Naive thymus-derived CD4-positive, alpha-beta T cell (primary cell): ENCODE data around the gene PLVAP. TPM values are rescaled to one million over a fixed set of nuclear protein-coding genes. Genes with fewer than 3 reads are reported as not detected.

Experiments used
- ATAC-seq: fragments of 150-1000 bp; cut with Tn5 transposase; 2 replicates; pipeline ENCODE4 v1.10.0; 2021; ENCODE audit warnings: mild to moderate bottlenecking, moderate library complexity
- CTCF ChIA-PET: fragments of 350-600 bp; sonication (Branson Sonifier 250); formaldehyde crosslinking; loops from one replicate; lab custom pipeline; 2021; ENCODE audit warnings: antibody characterized with exemption; lab: Charles Lee
- POLR2A ChIA-PET: fragments of 350-600 bp; sonication (Branson Sonifier 250); formaldehyde crosslinking; loops from one replicate; lab custom pipeline; 2021; ENCODE audit warnings: antibody characterized with exemption, inconsistent platforms; lab: Charles Lee
- DNase-seq, 9 donors: peaks; one replicate each; pipeline versions ENCODE4 v3.0.0 to v3.0.0-alpha.2; 2020 to 2022; ENCODE audit warnings: mixed read lengths in 1 of 9
- H3K27ac ChIP-seq: one replicate; pipeline ENCODE4 v1.7.0; 2013; ENCODE audit warnings: mild to moderate bottlenecking, low read depth, low read length, moderate library complexity
- H3K27me3 ChIP-seq, 2 donors: one replicate each; pipeline ENCODE4 v1.7.0; 2013; ENCODE audit warnings: low read length in 2 of 2, mild to moderate bottlenecking in 2 of 2, moderate library complexity in 2 of 2; ENCODE audit not compliant: control insufficient read depth in 2 of 2, insufficient read depth in 2 of 2
- H3K36me3 ChIP-seq, 3 experiments: 1 replicate in 2 of 3; 2 replicates in 1 of 3; pipeline ENCODE4 v1.7.0; 2013; ENCODE audit warnings: low read length in 3 of 3, mild to moderate bottlenecking in 3 of 3, moderate library complexity in 1 of 3; ENCODE audit not compliant: insufficient read depth in 3 of 3, control insufficient read depth in 2 of 3
- H3K4me1 ChIP-seq, 2 donors: one replicate each; pipeline ENCODE4 v1.7.0; 2013; ENCODE audit warnings: low read length in 2 of 2, mild to moderate bottlenecking in 2 of 2, moderate library complexity in 1 of 2; ENCODE audit not compliant: control insufficient read depth in 2 of 2, insufficient read depth in 2 of 2
- H3K4me3 ChIP-seq: 2 replicates; pipeline ENCODE4 v1.7.0; 2013; ENCODE audit warnings: mild to moderate bottlenecking, low read length
- H3K9me3 ChIP-seq, 3 experiments: 1 replicate in 2 of 3; 2 replicates in 1 of 3; pipeline ENCODE4 v1.7.0; 2013; ENCODE audit warnings: low read length in 3 of 3; ENCODE audit not compliant: control insufficient read depth in 2 of 3
- H3K27ac Mint-ChIP-seq, 9 donors: one replicate each; pipeline ENCODE4 v1.8.0; 2020 to 2022; ENCODE audit warnings: mixed read lengths in 9 of 9, mild to moderate bottlenecking in 8 of 9, moderate library complexity in 5 of 9, inconsistent platforms in 2 of 9
- H3K27me3 Mint-ChIP-seq, 5 donors: one replicate each; pipeline ENCODE4 v1.8.0; 2021 to 2022; ENCODE audit warnings: mixed read lengths in 5 of 5, mild to moderate bottlenecking in 1 of 5
- H3K36me3 Mint-ChIP-seq, 5 donors: one replicate each; pipeline ENCODE4 v1.8.0; 2020 to 2022; ENCODE audit warnings: mixed read lengths in 5 of 5, mild to moderate bottlenecking in 3 of 5, inconsistent platforms in 1 of 5
- H3K4me1 Mint-ChIP-seq, 7 donors: one replicate each; pipeline ENCODE4 v1.8.0; 2020 to 2022; ENCODE audit warnings: mixed read lengths in 7 of 7, mild to moderate bottlenecking in 3 of 7, inconsistent platforms in 1 of 7
- H3K4me3 Mint-ChIP-seq, 10 donors: one replicate each; pipeline ENCODE4 v1.8.0; 2020 to 2022; ENCODE audit warnings: mild to moderate bottlenecking in 10 of 10, mixed read lengths in 10 of 10, moderate library complexity in 6 of 10, inconsistent platforms in 2 of 10
- H3K9me3 Mint-ChIP-seq, 11 donors: one replicate each; pipeline ENCODE4 v1.8.0; 2020 to 2022; ENCODE audit warnings: mixed read lengths in 11 of 11, mild to moderate bottlenecking in 4 of 11, inconsistent platforms in 1 of 11, moderate library complexity in 1 of 11
- intact Hi-C, 2 donors: fragments of 100-400 bp; cut with micrococcal nuclease; formaldehyde crosslinking; loops; one replicate each; pipeline ENCODE4 v1.15.1; 2023
- polyA plus RNA-seq, 2 donors: library from polyadenylated mRNA; unstranded; fragments of 300-500 nt; fragmentation: Illumina TruSeq; gene quantifications; one replicate each; pipeline ENCODE4 v1.2.3, GENCODE V29; 2021
- total RNA-seq, 6 experiments: library from RNA in 5 of 6; stranded (reverse) in 5 of 6; gene quantifications; 1 replicate in 5 of 6; 2 replicates in 1 of 6; pipeline ENCODE4 v1.2.3 and lab custom pipeline; 2021 to 2026

PLVAP gene
- total and polyA plus RNA-seq, 7 experiments from 2014 or later = 0.24 to 0.43 (median 0.42) TPM; not detected in 4

DNA sequence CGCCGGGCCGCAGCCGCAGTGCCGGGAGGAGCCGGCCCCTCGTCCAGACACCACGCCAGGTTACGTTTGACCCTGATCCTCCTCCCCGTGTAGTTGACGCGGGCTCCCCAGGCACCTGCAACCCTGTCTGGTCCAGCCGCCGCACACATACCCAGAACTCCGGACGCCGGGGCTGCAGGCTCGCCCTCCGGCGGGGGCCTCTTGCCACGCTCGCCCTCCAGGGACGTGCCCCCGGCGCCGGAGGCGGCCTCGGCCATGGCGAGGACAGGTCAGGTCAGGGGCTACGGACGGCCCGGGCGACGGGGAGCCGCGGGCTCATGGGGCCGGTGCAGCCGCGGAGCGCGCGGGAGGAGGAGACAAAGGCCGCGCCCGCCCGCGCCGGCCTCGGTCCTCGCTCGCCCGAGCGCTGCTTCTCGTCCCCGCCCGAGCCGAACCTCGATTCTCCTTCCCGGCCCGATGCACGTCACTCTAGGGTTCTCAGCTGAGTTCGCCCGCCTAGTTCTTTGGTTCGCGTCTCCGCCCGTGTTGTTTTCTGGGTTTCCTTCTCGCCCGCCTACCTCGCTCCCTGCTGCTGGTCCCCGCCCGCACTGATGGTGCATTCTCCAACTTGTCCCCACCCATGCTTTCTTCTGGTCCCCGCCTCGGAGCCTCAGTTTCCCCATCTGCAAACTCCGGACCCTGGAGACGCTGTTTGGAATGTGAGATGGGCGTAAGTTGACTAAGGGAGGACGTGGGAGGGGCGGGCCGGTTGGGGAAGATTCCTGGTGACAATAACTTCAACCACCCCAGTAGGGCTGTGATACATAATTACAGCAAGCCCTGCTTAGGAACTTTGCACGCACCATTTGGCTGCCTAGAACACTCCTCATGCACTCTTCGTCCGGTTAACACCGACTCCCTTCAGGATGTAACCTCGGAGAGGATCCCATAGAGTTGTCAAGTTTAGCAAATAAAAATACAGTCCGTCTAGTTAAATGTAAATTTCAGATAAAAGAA is 42.4 kb downstream of the PLVAP start, which contains the start of gene ANO8:
TSS of gene ANO8 (minus strand) at position 442 of the 996 bp plus-strand sequence. CDS start at position 257, 185 bp downstream.
- Mint-ChIP-seq H3K27me3 (peaks cover 0 to 10% (median 0%) of the 10 kb centered on the region in 5 donors), H3K36me3 (peaks cover 0 to 20% (median 0%) of the 10 kb centered on the region in 5 donors), H3K4me1 (peaks cover 23 to 65% (median 32%) of the 10 kb centered on the region in 7 donors), H3K4me3 (peak within 1 kb of the TSS; percentile 87 to 97 (median 92)), H3K9me3 (peaks cover 0 to 3% (median 0%) of the 10 kb centered on the region in 11 donors), H3K27ac (peak within 1 kb of the TSS; percentile 79 to 94 (median 91))
- H3K4me1 ChIP-seq = peaks cover 16 to 22% of the 10 kb centered on the region in 2 donors
- POLR2A ChIA-PET = interaction anchor here (0.5 to 6.3 kb wide), 8 partner anchors 22 to 752 kb away, joined by 3 to 56 read pairs (median 4); partner anchors contain the start of genes ABHD8, DDA1, IL12RB1 and MRPL34
- peak within 1 kb of the TSS; percentile 74 for H3K27ac ChIP-seq
- peak; percentile 87 to 96 (median 94) for DNase-seq
- H3K9me3 ChIP-seq = no peaks in the 10 kb centered on the region
- CTCF ChIA-PET = interaction anchor here (0.6 to 1.9 kb wide), 9 partner anchors 25 to 656 kb away, joined by 3 to 6 read pairs (median 5); partner anchors contain the start of genes DDA1, MRPL34 and MVB12A
- ATAC-seq = peak; percentile 74
- no peaks in the 10 kb centered on the region for H3K27me3 ChIP-seq
- intact Hi-C loops = loop anchor here (1.0 to 5.0 kb wide), 5 partner anchors 12 to 220 kb away; partner anchors contain the start of genes BST2 (in 1 of the 2), COLGALT1 (in 1 of the 2) and MVB12A (in 1 of the 2)
- no peaks in the 10 kb centered on the region for H3K36me3 ChIP-seq
- H3K4me3 ChIP-seq = peak within 1 kb of the TSS; percentile 68

DNA sequence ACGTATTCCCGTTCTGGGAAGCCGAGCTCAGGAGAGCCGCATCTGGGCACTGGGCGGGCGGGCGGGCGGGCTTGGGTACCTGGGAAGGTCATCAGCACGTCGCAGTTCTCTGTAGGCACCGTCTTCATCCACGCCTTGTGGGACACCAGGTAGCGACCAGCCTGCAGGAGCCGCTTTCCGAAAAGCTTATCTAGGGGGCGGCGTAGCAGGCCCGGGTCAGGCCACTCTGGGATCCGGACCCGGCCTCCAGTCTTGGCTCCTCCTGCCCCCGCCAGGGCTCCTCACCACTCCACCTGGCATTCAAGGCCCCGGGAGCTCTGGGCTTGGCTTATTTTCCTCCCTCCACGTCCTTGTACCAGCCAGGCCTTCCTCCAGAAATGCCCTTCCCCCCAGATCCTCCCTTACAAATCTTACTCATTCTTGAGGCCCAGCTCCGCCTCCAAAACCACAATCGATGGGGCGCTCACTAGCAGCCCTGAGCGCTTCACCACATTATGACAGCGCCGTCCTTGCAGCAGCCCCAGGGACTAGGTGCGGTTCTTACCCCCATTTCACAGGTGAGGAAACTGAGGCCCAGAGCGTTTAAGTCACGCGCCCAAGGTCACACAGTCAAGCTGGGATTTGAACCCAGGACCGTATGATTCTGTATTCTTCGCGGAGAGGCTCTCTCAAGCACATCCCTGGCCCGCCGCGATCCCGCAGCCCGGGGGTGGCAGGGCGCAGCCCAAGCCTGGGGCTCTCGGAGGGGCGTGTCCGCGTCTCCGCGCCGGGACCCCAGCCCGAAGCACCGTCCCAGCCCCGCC is 43.3 kb downstream of the PLVAP start:
- peak overlapping the region; percentile 68 for H3K4me3 ChIP-seq
- ChIA-PET CTCF (interaction anchor here (0.6 to 1.9 kb wide), 3 partner anchors 41 to 657 kb away, joined by 3 to 6 read pairs (median 4); no protein-coding TSS in a partner anchor), POLR2A (interaction anchor here (0.6 to 6.3 kb wide), 8 partner anchors 9 to 50 kb away, joined by 3 to 56 read pairs (median 4); partner anchors contain the start of genes ABHD8, DDA1 and MRPL34)
- peaks cover 0 to 20% (median 0%) of the 10 kb centered on the region in 5 donors for H3K36me3 Mint-ChIP-seq
- H3K4me1 Mint-ChIP-seq = peaks cover 25 to 68% (median 32%) of the 10 kb centered on the region in 7 donors
- ATAC-seq = peak; percentile 25
- no peaks in the 10 kb centered on the region for H3K9me3 ChIP-seq
- H3K27me3 ChIP-seq = no peaks in the 10 kb centered on the region
- peaks cover 0 to 12% (median 0%) of the 10 kb centered on the region in 5 donors for H3K27me3 Mint-ChIP-seq
- intact Hi-C loops = loop anchor here in 1 of 2 donors (1.0 to 2.0 kb wide), 4 partner anchors 12 to 221 kb away; partner anchors contain the start of genes COLGALT1 and MVB12A
- no peaks in the 10 kb centered on the region for H3K36me3 ChIP-seq
- peaks cover 23 to 27% of the 10 kb centered on the region in 2 donors for H3K4me1 ChIP-seq
- DNase-seq = peak in 8 of 9 donors; percentile 39 to 76 (median 59)
- peak overlapping the region in 8 of 9 donors; percentile 71 to 91 (median 83) for H3K27ac Mint-ChIP-seq
- H3K4me3 Mint-ChIP-seq = peak overlapping the region; percentile 86 to 97 (median 90)
- peak overlapping the region; percentile 74 for H3K27ac ChIP-seq
- H3K9me3 Mint-ChIP-seq = peaks cover 0 to 3% (median 0%) of the 10 kb centered on the region in 11 donors

DNA sequence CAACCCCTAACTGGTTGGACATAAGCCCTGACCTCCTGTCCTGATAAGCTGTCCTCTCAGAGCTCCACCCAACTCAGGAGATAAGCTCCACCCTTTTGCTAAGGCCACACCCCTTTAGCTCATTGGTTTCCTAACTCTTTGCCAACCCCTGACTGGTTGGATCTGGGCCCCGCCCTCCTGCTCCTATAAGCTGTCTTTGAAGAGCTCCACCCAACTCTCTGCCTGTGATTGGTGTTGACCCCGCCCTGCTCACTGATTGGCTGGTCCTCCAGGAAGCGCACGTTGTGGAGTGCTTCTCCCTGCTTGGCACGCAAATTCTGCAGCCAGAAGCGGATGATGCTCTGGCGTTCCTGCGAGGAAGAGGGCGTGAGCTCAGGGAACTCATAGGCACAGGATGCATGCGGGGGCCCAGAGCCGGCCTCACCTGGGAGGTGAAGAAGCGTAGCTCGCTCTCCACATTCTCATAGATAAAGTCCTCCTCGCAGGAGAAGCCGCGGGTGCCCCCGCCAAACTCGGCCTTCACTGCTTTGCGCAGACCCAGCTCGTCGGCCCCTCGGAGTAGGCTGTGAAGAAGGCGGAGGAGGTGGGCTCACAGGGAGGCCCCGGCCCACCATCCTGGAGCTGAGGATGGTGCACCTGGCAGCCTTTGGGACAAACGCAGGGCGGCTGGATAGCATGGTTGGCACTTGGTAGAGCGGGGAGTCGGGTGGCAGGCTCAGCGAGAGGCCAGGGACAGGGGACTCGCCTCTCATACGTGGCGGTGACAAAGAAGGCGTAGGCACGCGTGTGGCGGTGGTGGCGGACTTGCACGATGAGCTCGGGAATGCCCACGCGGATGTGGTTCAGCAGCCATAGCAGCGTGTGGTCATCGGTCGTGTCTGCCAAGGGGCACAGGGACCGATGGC is 44.2 kb downstream of the PLVAP start:
- CTCF ChIA-PET = interaction anchor here (1.3 to 1.9 kb wide), 2 partner anchors 9 to 40 kb away, joined by 5 to 6 read pairs; no protein-coding TSS in a partner anchor
- Mint-ChIP-seq H3K4me3 (peak overlapping the region in 9 of 10 donors; percentile 19 to 76 (median 47)), H3K4me1 (peaks cover 25 to 62% (median 33%) of the 10 kb centered on the region in 7 donors)

DNA sequence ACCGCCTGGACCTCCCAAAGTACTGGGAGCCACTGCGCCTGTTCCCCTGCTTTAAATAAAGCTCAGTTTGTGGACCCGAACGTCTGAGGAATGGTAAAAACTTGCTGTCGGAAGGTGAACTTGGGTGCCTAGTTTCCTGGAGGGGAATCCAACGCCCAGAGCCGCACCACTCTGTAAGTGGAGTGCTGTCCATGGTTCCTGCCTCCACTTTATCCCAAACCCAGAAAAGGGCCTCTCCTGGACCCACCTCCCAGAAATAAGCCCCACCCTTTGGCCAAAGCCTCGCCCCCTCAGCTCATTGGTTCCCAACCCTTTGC is 44.8 kb downstream of the PLVAP start:
- H3K36me3 ChIP-seq = peaks cover 0 to 4% (median 0%) of the 10 kb centered on the region in 3 experiments
- Mint-ChIP-seq H3K36me3 (peaks cover 0 to 20% (median 0%) of the 10 kb centered on the region in 5 donors), H3K27ac (peak overlapping the region in 2 of 9 donors; percentile 51 to 62), H3K9me3 (peaks cover 0 to 3% (median 0%) of the 10 kb centered on the region in 11 donors), H3K27me3 (peaks cover 0 to 12% (median 0%) of the 10 kb centered on the region in 5 donors), H3K4me1 (peaks cover 26 to 56% (median 36%) of the 10 kb centered on the region in 7 donors), H3K4me3 (peak overlapping the region in 2 of 10 donors; percentile 33 to 69)
- no peak for ATAC-seq
- ChIA-PET CTCF (interaction anchor here (1.3 to 1.9 kb wide), 2 partner anchors 10 to 40 kb away, joined by 5 to 6 read pairs; no protein-coding TSS in a partner anchor), POLR2A (interaction anchor here (0.5 to 6.3 kb wide), 3 partner anchors 12 to 25 kb away, joined by 3 to 56 read pairs (median 6); partner anchors contain the start of genes DDA1 and MRPL34)
- DNase-seq = no peak
- intact Hi-C loops = no loop called here
- no peaks in the 10 kb centered on the region for H3K27me3 ChIP-seq
- H3K27ac ChIP-seq = no peak overlapping the region
- H3K4me1 ChIP-seq = peaks cover 18 to 20% of the 10 kb centered on the region in 2 donors
- H3K4me3 ChIP-seq = no peak overlapping the region
- no peaks in the 10 kb centered on the region for H3K9me3 ChIP-seq

More for the DNA sequence above, 44.2 kb downstream of the PLVAP start:
- Histone ChIP-seq H3K36me3 (peaks cover 0 to 4% (median 0%) of the 10 kb centered on the region in 3 experiments), H3K9me3 (no peaks in the 10 kb centered on the region), H3K27me3 (no peaks in the 10 kb centered on the region), H3K4me1 (peaks cover 18 to 21% of the 10 kb centered on the region in 2 donors), H3K4me3 (no peak overlapping the region), H3K27ac (no peak overlapping the region)
- no peak for ATAC-seq
- POLR2A ChIA-PET = interaction anchor here (0.5 to 6.3 kb wide), 7 partner anchors 8 to 49 kb away, joined by 3 to 56 read pairs (median 3); partner anchors contain the start of genes DDA1 and MRPL34
- intact Hi-C loops = no loop called here
- DNase-seq = peak in 3 of 9 donors; percentile 32 to 52 (median 38)
- Mint-ChIP-seq H3K27ac (peak overlapping the region in 5 of 9 donors; percentile 48 to 75 (median 52)), H3K9me3 (peaks cover 0 to 3% (median 0%) of the 10 kb centered on the region in 11 donors), H3K36me3 (peaks cover 0 to 20% (median 0%) of the 10 kb centered on the region in 5 donors), H3K27me3 (peaks cover 0 to 12% (median 0%) of the 10 kb centered on the region in 5 donors)

DNA sequence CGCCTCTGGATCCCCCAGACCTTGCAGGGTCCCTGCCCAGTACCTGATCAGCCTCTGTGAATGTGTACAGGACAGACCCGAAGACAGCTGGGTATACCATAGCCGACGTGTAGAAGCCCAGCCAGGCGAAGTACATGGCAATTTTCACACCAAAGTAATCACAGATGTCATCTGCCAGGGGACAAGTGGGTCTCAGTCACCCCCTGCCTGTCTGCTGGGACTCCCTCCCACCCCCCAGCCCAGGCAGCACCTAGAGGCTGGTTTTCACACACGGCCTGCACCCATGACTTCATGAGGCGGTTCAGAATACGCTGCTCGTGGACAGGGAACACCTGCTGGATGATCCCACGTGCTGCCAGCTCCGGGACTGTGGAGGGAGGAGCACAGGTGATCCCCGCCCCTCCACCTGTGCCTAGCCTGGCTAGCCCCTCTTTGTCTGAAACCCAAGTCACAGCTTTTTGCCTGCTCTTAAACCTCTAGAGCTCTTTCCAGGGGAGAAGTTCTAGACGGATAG is 46.0 kb downstream of the PLVAP start:
- peaks cover 0 to 12% (median 0%) of the 10 kb centered on the region in 5 donors for H3K27me3 Mint-ChIP-seq
- H3K4me1 Mint-ChIP-seq = peaks cover 21 to 49% (median 29%) of the 10 kb centered on the region in 7 donors
- Histone ChIP-seq H3K4me1 (peaks cover 17 to 18% of the 10 kb centered on the region in 2 donors), H3K27ac (no peak overlapping the region), H3K27me3 (no peaks in the 10 kb centered on the region), H3K4me3 (no peak overlapping the region), H3K9me3 (no peaks in the 10 kb centered on the region), H3K36me3 (peaks cover 0 to 4% (median 0%) of the 10 kb centered on the region in 3 experiments)
- CTCF ChIA-PET = no interaction called here
- intact Hi-C loops = no loop called here
- peak overlapping the region in 3 of 9 donors; percentile 28 to 38 (median 36) for H3K27ac Mint-ChIP-seq
- H3K9me3 Mint-ChIP-seq = peaks cover 0 to 3% (median 0%) of the 10 kb centered on the region in 11 donors
- POLR2A ChIA-PET = interaction anchor here (1.1 to 6.3 kb wide), 2 partner anchors 22 to 23 kb away, joined by 3 to 56 read pairs; partner anchors contain the start of genes DDA1 and MRPL34
- H3K36me3 Mint-ChIP-seq = peaks cover 0 to 20% (median 0%) of the 10 kb centered on the region in 5 donors
- DNase-seq = no peak
- ATAC-seq = no peak
- peak overlapping the region in 4 of 10 donors; percentile 49 to 77 (median 64) for H3K4me3 Mint-ChIP-seq
